Measurements from ENCODE around the gene PHF11.

- TF ChIP-seq, protein P1, sequence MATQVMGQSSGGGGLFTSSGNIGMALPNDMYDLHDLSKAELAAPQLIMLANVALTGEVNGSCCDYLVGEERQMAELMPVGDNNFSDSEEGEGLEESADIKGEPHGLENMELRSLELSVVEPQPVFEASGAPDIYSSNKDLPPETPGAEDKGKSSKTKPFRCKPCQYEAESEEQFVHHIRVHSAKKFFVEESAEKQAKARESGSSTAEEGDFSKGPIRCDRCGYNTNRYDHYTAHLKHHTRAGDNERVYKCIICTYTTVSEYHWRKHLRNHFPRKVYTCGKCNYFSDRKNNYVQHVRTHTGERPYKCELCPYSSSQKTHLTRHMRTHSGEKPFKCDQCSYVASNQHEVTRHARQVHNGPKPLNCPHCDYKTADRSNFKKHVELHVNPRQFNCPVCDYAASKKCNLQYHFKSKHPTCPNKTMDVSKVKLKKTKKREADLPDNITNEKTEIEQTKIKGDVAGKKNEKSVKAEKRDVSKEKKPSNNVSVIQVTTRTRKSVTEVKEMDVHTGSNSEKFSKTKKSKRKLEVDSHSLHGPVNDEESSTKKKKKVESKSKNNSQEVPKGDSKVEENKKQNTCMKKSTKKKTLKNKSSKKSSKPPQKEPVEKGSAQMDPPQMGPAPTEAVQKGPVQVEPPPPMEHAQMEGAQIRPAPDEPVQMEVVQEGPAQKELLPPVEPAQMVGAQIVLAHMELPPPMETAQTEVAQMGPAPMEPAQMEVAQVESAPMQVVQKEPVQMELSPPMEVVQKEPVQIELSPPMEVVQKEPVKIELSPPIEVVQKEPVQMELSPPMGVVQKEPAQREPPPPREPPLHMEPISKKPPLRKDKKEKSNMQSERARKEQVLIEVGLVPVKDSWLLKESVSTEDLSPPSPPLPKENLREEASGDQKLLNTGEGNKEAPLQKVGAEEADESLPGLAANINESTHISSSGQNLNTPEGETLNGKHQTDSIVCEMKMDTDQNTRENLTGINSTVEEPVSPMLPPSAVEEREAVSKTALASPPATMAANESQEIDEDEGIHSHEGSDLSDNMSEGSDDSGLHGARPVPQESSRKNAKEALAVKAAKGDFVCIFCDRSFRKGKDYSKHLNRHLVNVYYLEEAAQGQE (tag by site-specific recombination; IDR thresholded peaks at IDR 0.05): no peak
- TF ChIP-seq CTCF (tag by site-specific recombination; IDR thresholded peaks at IDR 0.05): no peak
- no peak for TF ChIP-seq ZBTB8A (tag by site-specific recombination; IDR thresholded peaks at IDR 0.05)
- no peak for TF ChIP-seq MEIS1 (CRISPR knock-in tag; IDR thresholded peaks at IDR 0.05; ENCODE audit: borderline replicate concordance)
- TF ChIP-seq ZNF549 (tag by site-specific recombination; IDR thresholded peaks at IDR 0.05): no peak
- TF ChIP-seq ZNF274 (IDR thresholded peaks at IDR 0.05; ENCODE audit: low read length): no peak
- no peak for TF ChIP-seq ZNF274 (tag by site-specific recombination; IDR thresholded peaks at IDR 0.05; ENCODE audit: borderline replicate concordance)
- TF ChIP-seq YY1 (tag by site-specific recombination; IDR thresholded peaks at IDR 0.05): no peak
- TF ChIP-seq ZNF138 (tag by site-specific recombination; IDR thresholded peaks at IDR 0.05; ENCODE audit: borderline replicate concordance): no peak
- no peak for TF ChIP-seq GLI4 (tag by site-specific recombination; IDR thresholded peaks at IDR 0.05)
- no peak for TF ChIP-seq ZNF768 (tag by site-specific recombination; IDR thresholded peaks at IDR 0.05)
- TF ChIP-seq ZNF501 (tag by site-specific recombination; IDR thresholded peaks at IDR 0.05): no peak
- no peak for TF ChIP-seq AEBP2 (tag by site-specific recombination; IDR thresholded peaks at IDR 0.05; ENCODE audit: borderline replicate concordance)
- no peak for TF ChIP-seq ZSCAN4 (tag by site-specific recombination; IDR thresholded peaks at IDR 0.05)
- TF ChIP-seq ZNF610 (tag by site-specific recombination; IDR thresholded peaks at IDR 0.05; ENCODE audit: borderline replicate concordance): no peak
These were observed 16.8 kb downstream of the PHF11 start for GRCh38 chr13:49512578-49512977.
